ENCODE results near the gene SLC26A2.

The SLC26A2 gene

GRCh38 chr5:149962601-149963300, 2.2 kb downstream of the SLC26A2 start:
- no peak for DNase-seq

DNA sequence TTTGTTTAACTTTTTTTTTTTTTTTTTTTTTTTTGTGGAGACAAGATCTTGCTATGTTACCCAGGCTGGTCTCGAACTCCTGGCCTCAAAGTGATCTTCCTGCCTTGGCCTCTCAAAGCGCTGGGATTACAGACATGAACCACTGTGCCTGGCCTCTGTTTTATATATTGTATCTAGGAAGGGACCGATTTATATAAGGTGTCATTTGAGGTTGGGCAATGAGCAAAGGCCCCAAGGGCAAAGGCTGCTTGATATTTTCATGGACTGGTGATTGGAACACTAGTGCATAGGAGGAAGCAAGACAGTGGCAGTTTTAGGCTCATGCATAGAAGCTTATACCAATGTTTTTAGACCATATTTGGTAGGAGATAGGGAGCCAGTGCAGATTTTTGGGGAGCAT, 3.2 kb downstream of the SLC26A2 start:
- no peak for DNase-seq

DNA sequence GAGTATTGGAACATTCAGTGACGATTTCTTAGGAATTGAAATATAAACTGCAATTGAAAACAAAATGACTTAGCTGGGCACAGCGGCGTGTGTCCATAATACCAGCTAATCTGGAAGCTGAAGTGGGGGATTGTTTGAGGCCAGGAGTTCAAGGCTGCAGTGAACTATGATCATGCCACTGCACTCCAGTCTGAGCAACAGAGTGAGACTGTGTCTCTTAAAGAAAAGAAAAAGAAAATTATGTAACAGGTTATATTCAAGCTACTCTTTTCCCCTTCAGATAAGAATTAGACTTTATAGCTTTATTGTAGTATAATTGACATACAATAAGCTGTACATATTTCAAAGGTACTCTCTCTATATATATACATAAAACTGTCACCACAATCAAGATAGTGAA, 6.4 kb downstream of the SLC26A2 start:
- no peak for DNase-seq

- DNase-seq: no peak
Measured at GRCh38 chr5:149969181-149969930, 8.8 kb downstream of the SLC26A2 start.

DNA sequence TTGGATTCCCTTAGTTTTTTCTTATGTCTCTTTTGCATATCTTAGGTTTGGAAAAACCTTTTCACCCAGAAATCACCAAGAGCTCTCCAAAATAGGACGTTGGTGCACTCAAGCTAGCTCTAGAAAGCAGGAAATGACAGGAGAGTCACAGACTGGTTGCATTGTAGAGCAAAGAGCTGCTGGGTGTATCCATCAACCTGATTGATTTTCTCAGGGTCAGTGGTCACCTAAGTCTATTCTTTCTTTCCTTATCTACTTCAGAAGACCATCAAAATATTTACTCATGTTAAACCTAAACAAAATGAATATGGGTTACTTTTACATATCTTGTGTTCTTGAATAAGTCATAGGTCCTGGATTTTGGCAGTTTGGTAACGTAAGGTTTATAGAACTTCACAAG, 14.9 kb downstream of the SLC26A2 start:
- DNase-seq: no peak

DNA sequence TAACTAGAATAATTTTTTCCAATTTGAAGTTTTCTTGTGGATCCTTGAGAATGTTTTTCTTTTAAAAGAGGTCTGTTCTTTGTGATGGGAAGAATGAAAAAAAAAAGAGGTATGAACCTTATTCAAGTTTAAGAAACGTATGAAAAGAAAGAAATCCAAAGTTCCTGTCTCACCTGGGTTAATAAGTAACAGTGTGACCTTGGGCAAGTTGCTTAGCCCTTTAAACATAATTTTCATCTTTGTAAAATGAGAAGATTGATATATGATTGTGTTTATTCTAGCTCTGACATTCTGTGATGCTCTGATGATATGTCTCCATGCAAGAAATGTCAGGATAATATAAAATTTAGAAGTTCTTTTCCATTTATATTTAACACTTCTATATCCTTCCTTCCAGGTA, 19.3 kb downstream of the SLC26A2 start:
- no peak for DNase-seq

- DNase-seq: no peak
Measured at GRCh38 chr5:149981206-149981605, 20.6 kb downstream of the SLC26A2 start.

- no peak for DNase-seq
Measured at GRCh38 chr5:149982505-149982904, 21.9 kb downstream of the SLC26A2 start.

GRCh38 chr5:149988126-149988525, 27.6 kb downstream of the SLC26A2 start:
- DNase-seq: no peak

- DNase-seq: peak; percentile 47
Measured at GRCh38 chr5:149990518-149991376, 30.2 kb downstream of the SLC26A2 start.

DNA sequence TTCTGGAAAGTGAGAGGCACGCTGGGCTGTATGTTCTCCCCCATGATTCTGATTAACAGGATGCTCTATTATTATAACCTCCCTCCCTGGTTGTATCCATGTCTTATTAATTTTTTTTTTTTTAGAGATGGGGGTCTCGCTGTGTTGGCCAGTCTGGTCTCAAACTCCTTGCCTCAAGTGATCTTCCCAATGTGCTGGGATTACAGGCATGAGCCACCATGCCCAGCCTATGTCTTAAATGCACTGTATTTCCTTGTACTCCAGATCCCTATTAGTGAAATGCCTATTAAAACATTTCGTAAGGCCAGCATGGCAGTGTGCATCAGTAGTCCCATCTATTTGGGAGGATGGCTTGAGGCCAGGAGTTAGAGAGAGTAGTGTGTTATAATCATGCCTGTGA, 32.9 kb downstream of the SLC26A2 start:
- DNase-seq: no peak

DNA sequence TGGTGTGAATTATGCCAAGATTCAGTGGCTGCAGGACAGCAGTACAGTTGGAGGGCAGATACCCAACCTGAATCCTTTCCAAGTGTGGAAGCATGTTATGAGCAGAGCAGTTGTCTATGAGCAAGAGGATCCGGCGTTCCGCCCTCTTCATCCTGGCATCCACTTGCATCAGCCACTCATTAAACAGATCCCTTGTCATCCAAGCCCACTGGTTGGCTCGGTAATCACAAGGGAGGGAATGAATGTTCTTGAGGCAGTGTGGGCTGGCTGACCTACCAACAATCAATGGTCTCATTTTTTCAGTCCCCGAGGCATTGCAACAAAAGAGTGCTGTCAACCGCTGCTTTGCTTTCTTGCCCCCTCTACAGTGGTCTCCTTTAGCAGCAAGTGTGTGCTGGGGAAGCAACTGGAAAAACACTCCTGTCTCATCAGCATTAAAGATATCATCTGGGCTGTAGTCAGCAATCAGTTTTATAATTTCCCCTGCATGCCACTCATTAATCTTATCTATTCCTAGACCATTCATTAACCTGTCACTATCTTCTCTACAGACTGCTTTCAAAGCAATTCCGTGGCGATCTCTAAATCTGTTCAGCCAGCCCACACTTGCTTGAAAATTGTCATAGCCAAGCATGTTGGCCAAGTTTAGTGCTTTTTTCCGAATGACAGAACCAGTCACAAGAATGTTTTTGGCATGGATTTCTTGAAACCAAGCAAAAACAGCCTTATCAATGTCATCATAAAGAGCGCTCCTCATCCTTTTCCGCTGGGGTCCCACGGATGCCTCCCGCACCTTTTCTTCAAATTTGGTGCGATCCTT, 35.0 kb downstream of the SLC26A2 start:
- no peak for DNase-seq

DNA sequence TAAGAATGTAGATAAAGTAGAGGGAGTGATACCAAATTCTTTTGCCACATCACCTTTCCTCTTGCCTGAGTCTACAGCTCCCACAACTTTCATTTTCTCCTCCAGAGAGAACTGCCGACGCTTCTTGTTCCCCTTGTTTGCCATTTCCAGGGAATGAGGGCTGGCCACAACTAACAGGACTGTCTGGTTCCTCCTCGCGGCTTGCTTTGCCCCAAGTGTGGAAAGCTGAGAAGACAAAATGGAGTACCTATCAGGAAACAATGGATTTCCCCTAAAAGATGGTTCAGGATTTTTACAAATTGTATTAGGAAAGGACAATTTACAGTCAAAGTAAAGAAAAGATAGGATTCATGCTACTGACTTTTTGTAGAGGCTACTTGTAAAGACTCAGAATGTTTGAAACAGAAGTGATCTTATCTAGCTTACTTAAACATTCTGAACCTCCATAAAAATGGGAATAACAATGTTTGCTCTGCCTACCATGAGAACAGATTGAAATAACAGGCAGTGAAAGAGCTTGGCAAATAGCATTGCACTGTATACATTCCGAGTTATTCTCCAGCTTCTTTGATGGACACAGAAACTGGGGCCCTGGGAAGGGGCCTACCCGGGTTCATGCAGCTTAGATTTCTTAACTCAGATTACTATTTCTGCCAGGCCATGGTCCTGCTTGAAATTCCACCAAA, 35.8 kb downstream of the SLC26A2 start:
- no peak for DNase-seq

GRCh38 chr5:149998281-149998680, 37.7 kb downstream of the SLC26A2 start:
- no peak for DNase-seq

DNA sequence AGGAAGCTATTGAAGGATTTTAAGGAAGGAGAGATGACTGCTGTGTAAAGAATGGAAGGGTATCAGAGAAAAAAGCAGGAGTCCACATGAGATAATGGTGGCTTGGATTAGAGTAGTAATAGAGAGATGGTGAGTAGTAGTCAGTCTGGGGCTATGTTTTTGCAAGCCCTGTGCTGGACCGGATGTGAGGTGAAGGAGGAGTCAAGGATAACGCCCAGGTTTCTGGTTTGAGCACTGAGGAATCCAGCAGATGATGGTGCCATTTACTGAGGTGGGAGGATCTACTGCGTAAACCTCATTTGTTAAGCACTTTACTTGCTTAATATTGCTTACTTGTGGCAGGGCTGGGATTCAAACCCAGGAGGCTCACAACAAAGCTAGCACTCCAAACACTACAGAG, 38.8 kb downstream of the SLC26A2 start:
- peak; percentile 22 for DNase-seq

DNA sequence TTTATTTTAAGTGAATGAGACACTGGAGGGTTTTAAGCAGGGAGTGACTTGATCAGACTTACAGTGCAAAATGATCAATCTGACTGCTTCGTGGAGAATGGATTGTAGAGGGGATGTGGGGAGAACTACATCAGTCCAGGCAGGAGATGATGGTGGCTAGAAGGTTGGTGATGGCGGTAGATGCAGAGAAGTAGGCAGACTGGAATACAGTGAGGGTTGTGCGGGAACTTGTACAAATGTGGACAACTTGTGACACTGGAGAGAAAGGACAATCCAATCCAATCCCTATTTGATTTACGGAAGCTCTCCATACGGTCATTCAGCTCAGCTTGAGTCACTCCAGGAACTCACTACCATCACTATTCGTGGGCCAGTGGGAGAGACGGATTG, 39.3 kb downstream of the SLC26A2 start:
- DNase-seq: no peak

DNA sequence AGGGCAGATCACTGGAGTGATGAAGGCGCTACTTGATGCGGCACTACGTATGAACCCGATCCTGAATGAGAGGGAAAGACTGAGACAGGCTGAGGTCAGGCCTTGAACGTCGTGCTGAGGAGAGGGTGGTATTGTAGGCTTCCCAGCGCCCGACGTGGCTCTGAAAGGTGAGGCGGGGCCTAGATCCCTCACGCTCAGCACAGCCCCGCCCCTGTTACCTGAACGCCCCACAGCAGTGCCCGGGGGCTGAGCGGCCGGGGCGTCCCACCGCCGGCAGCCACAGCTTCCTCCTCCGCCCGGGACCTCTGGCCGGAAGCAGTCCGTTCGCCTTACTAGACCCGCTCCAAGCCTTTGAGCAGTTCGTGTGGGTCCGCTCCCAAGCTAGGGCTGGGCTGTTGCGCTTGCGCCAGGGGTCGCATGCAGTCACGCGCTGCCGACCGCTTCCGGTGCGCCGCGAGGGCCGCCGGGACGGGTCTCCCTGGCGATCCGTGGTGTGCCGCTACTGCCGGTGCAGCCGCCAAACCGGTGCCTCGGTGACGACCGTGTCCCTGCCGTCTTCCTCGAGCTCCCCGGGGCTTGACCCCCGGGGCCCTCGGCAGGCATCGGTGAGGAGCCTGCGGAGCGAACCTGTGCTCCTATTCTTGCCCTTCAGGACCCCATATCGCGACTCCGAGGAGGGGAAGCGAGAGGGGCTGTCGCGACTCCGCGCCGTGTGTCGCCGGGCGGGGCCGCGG, 39.9 kb downstream of the SLC26A2 start, which contains the start of the genes HMGXB3 and TIGD6:
Gene HMGXB3, plus strand, starts transcription at position 484 of the 734 bp plus-strand sequence. CDS start 4,114 bp downstream, outside the sequence.
Gene TIGD6, minus strand, starts transcription at position 399 of the 734 bp plus-strand sequence. CDS start 4,306 bp downstream, outside the sequence.
- peak; percentile 93 for DNase-seq

DNA sequence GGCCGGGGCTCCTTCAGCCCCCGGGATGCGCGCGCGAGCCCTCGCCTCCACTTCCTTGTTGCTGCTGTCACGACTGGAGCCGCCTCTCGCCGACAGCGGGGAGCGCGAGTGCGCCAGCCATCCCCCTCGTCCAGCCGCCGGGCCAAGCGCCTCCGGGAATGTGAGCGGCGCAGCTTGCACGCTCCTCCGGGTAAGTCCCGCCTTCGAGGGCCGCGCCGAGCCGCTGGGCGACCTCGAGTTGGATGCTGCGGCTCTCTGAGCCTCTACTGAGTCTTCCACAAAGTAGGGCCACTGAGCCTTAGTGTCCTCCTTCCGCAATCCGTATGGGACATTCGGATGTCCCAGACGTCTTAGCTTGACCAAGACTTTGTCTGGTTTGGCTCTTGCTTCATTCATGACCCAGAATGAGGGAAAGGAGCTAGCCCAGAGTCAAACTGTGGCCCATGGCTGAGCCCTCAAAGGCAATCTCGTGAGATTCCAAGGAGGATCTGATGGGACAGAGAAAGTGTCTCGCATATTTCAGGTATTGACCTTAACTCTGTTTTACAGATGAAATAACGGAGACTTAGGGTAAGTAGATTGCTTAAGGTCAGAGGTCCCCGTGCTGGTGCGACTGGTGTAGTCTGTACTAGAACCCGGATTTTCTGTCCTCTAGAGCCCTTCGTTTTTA, 40.6 kb downstream of the SLC26A2 start:
- DNase-seq: no peak

- DNase-seq: peak; percentile 15
Measured at GRCh38 chr5:150001660-150002486, 41.3 kb downstream of the SLC26A2 start.

DNA sequence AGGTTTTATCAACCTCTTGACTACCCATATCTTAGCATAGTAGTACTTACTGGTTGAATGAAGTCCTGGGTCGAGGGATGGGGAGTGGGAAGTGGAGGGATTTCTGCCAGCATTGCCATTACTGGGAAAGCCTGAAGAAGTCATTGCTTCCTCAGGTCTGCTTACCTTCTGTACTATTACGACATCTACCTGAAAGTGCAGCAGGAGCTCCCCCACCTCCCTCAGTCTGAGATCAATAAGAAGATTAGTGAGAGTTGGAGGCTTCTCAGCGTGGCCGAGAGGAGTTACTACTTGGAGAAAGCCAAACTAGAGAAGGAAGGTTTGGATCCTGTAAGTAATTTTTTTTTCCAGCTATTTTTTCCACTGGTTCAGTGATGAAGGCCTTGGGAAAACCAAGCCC, 45.8 kb downstream of the SLC26A2 start:
- no peak for DNase-seq

Data from NCI-H510A (cell line).